Neuronal stem cell (in vitro differentiated cells): Measurements from ENCODE around the gene ROBO1.

Experiments used
- DNase-seq: peaks from one replicate; pipeline ENCODE4 v3.0.0-alpha.2; 2013; ENCODE audit warnings: low spot score
- H2AFZ ChIP-seq: one replicate; pipeline ENCODE4 v1.6.1; 2013; ENCODE audit warnings: mild to moderate bottlenecking, low read length, inconsistent platforms
- H2AK5ac ChIP-seq: 2 replicates; pipeline ENCODE4 v1.6.1; 2013; ENCODE audit warnings: low read depth, mild to moderate bottlenecking, inconsistent platforms, low read length, moderate library complexity, mixed read lengths
- H2BK120ac ChIP-seq: 2 replicates; pipeline ENCODE4 v1.6.1; 2013; ENCODE audit warnings: low read depth, mild to moderate bottlenecking, inconsistent platforms, low read length, moderate library complexity, mixed read lengths
- H2BK12ac ChIP-seq: one replicate; pipeline ENCODE4 v1.6.1; 2013; ENCODE audit warnings: low read length, inconsistent platforms
- H2BK15ac ChIP-seq: 2 replicates; pipeline ENCODE4 v1.6.1; 2013; ENCODE audit warnings: mild to moderate bottlenecking, low read length, inconsistent platforms, mixed read lengths
- H2BK5ac ChIP-seq: one replicate; pipeline ENCODE4 v1.6.1; 2013; ENCODE audit warnings: inconsistent platforms, mild to moderate bottlenecking, low read length, moderate library complexity
- H3K14ac ChIP-seq: one replicate; pipeline ENCODE4 v1.6.1; 2013; ENCODE audit warnings: low read length, inconsistent platforms
- H3K18ac ChIP-seq: 2 replicates; pipeline ENCODE4 v1.6.1; 2013; ENCODE audit warnings: low read length, inconsistent platforms
- H3K23ac ChIP-seq: 2 replicates; pipeline ENCODE4 v1.6.1; 2013; ENCODE audit warnings: low read depth, mild to moderate bottlenecking, mixed read lengths, low read length, inconsistent platforms; ENCODE audit not compliant: poor library complexity
- H3K27ac ChIP-seq: replicated peaks from 3 replicates; pipeline ENCODE4 v1.5.1; 2013; ENCODE audit warnings: low read length, inconsistent platforms
- H3K27me3 ChIP-seq, 3 experiments: 2 replicates each; pipeline ENCODE4 v1.6.1; 2013; ENCODE audit warnings: low read length in 3 of 3, mild to moderate bottlenecking in 2 of 3, inconsistent platforms in 1 of 3, low read depth in 1 of 3, mixed read lengths in 1 of 3, moderate library complexity in 1 of 3; ENCODE audit not compliant: control insufficient read depth in 3 of 3, insufficient read depth in 3 of 3
- H3K36me3 ChIP-seq, 2 donors: replicated peaks in 1 of 2; 2 replicates each; pipeline ENCODE4 v1.6.1; 2013; ENCODE audit warnings: low read length in 2 of 2; ENCODE audit not compliant: control insufficient read depth in 2 of 2, insufficient read depth in 2 of 2
- H3K4ac ChIP-seq: 2 replicates; pipeline ENCODE4 v1.6.1; 2013; ENCODE audit warnings: inconsistent platforms, mild to moderate bottlenecking, low read length, moderate library complexity
- H3K4me1 ChIP-seq, 2 donors: 1 replicate in 1 of 2; 2 replicates in 1 of 2; pipeline ENCODE4 v1.6.1; 2013; ENCODE audit warnings: low read length in 2 of 2, low read depth in 1 of 2; ENCODE audit not compliant: control insufficient read depth in 2 of 2, insufficient read depth in 1 of 2
- H3K4me2 ChIP-seq: one replicate; pipeline ENCODE4 v1.6.1; 2013; ENCODE audit warnings: mild to moderate bottlenecking, low read length, inconsistent platforms; ENCODE audit not compliant: insufficient read depth, poor library complexity, severe bottlenecking
- H3K4me3 ChIP-seq, 2 donors: 2 replicates each; pipeline ENCODE4 v1.5.1; 2013; ENCODE audit warnings: low read length in 2 of 2, mild to moderate bottlenecking in 2 of 2, inconsistent platforms in 1 of 2, moderate library complexity in 1 of 2
- H3K79me1 ChIP-seq: one replicate; pipeline ENCODE4 v1.6.1; 2013; ENCODE audit warnings: low read depth, mild to moderate bottlenecking, inconsistent platforms, low read length, moderate library complexity
- H3K9ac ChIP-seq: one replicate; pipeline ENCODE4 v1.6.1; 2013; ENCODE audit warnings: mild to moderate bottlenecking, low read depth, low read length, inconsistent platforms; ENCODE audit not compliant: poor library complexity
- H3K9me3 ChIP-seq, 2 donors: replicated peaks in 1 of 2; 2 replicates each; pipeline versions ENCODE3 to v1.6.1; 2013; ENCODE audit warnings: low read length in 2 of 2, mild to moderate bottlenecking in 2 of 2, inconsistent platforms in 1 of 2, low read depth in 1 of 2, mixed read lengths in 1 of 2, moderate library complexity in 1 of 2; ENCODE audit not compliant: control insufficient read depth in 2 of 2, insufficient read depth in 1 of 2
- H4K8ac ChIP-seq: one replicate; pipeline ENCODE4 v1.6.1; 2013; ENCODE audit warnings: low read depth, mild to moderate bottlenecking, inconsistent platforms, low read length, moderate library complexity
- H4K91ac ChIP-seq: one replicate; pipeline ENCODE4 v1.6.1; 2013; ENCODE audit warnings: low read length, low read depth, mild to moderate bottlenecking, inconsistent platforms; ENCODE audit not compliant: poor library complexity
- WGBS, 2 donors: extraction: QIAGEN DNeasy Blood & Tissue Kit; methylation state at CpG; one replicate each; pipeline ENCODE4 v1.1.7; 2013; ENCODE audit warnings: missing lambda C conversion rate in 2 of 2, mixed read lengths in 1 of 2; ENCODE audit not compliant: insufficient read length in 2 of 2, insufficient replicate concordance in 1 of 2; ENCODE audit errors: extremely low coverage in 2 of 2; 5-methylcytosine and 5-hydroxymethylcytosine counted together

Gene ROBO1

DNA sequence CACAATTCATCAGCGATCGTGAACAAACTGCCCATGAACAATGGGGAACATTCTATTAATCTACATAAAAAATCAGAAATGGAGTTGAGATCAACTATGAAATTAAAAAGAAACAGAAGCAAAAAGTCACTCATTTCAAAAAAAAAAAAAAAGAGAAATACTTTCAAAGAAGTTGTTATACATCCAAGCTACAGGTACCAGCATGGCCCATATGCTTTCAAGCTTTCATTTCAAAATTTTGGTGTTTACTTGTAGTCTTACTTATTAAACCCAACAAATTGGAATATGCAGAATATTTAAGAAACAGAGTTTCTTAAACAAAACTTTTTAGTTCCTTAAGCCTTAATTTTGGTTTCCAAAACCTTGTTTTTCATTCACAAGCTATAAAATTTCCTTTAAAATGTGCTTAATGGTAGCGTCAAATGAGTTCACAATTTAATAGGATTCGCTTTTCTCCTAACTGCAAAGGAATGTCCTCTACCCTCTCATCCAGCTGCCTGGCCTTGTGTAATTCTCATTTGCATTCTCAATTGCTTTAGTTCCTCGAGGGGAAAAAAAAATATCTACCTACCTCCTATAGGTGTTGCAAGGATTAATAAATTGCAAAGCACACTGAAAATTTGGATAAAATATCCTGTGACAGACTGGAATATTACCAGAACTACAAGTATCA is 565.2 kb downstream of the ROBO1 start:
- no peak overlapping the region for H2BK12ac ChIP-seq
- H2BK120ac ChIP-seq = no peak overlapping the region
- WGBS, 2 donors = no CpG with 5 or more reads among the region's 5 CpGs
- H3K4ac ChIP-seq = no peak overlapping the region
- DNase-seq = no peak
- no peak overlapping the region for H3K4me3 ChIP-seq
- H3K4me2 ChIP-seq = no peak overlapping the region
- no peak overlapping the region for H2AK5ac ChIP-seq
- no peak overlapping the region for H2BK15ac ChIP-seq
- no peak overlapping the region for H3K27ac ChIP-seq
- H3K14ac ChIP-seq = no peak overlapping the region
- H3K23ac ChIP-seq = no peak overlapping the region
- H4K8ac ChIP-seq = no peak overlapping the region
- H3K9ac ChIP-seq = no peak overlapping the region
- no peaks in the 10 kb centered on the region for H3K9me3 ChIP-seq
- H3K27me3 ChIP-seq = no peaks in the 10 kb centered on the region
- H2BK5ac ChIP-seq = no peak overlapping the region
- H4K91ac ChIP-seq = no peak overlapping the region
- peaks cover 1 to 9% of the 10 kb centered on the region in 2 donors for H3K4me1 ChIP-seq
- H3K18ac ChIP-seq = no peak overlapping the region
- no peaks in the 10 kb centered on the region for H3K36me3 ChIP-seq
- peak overlapping the region; percentile 21 for H2AFZ ChIP-seq
- H3K79me1 ChIP-seq = no peaks in the 10 kb centered on the region

- no peaks in the 10 kb centered on the region for H3K9me3 ChIP-seq
- H2BK5ac ChIP-seq = no peak overlapping the region
- H4K91ac ChIP-seq = no peak overlapping the region
- H3K23ac ChIP-seq = no peak overlapping the region
- H3K4me3 ChIP-seq = no peak overlapping the region
- H3K27ac ChIP-seq = no peak overlapping the region
- no peak overlapping the region for H2BK15ac ChIP-seq
- H3K4me2 ChIP-seq = no peak overlapping the region
- H2BK12ac ChIP-seq = no peak overlapping the region
- no CpG with 5 or more reads among the region's 1 CpG for WGBS, 2 donors
- H4K8ac ChIP-seq = no peak overlapping the region
- no peaks in the 10 kb centered on the region for H3K27me3 ChIP-seq
- no peak for DNase-seq
- H3K14ac ChIP-seq = no peak overlapping the region
- H3K18ac ChIP-seq = no peak overlapping the region
- H3K4ac ChIP-seq = no peak overlapping the region
- no peak overlapping the region for H3K9ac ChIP-seq
- H2BK120ac ChIP-seq = no peak overlapping the region
- H3K79me1 ChIP-seq = no peaks in the 10 kb centered on the region
- peaks cover 1 to 9% of the 10 kb centered on the region in 2 donors for H3K4me1 ChIP-seq
- no peaks in the 10 kb centered on the region for H3K36me3 ChIP-seq
- no peak overlapping the region for H2AFZ ChIP-seq
- no peak overlapping the region for H2AK5ac ChIP-seq
These were observed 567.3 kb downstream of the ROBO1 start for GRCh38 chr3:79200456-79200855.

DNA sequence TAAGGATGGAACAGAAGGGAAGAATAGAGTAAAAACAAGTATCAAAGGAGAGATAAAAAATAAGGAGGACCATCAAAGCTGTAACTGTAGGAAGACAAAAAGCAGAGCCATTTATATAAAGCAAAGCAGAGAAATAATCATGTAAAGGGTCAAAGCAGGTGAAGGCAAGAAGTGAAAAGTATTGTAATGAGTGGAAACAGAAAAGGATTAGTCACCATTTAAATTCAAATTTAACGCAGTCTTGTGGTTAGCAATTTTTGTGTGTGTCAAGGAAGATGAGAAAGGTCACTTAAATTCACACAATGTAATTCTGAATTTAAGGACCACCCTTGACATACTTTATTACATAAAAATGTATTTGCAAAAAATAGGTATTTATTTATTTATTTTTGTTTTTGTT is 567.8 kb downstream of the ROBO1 start:
- Histone ChIP-seq H3K36me3 (no peaks in the 10 kb centered on the region), H2AK5ac (no peak overlapping the region), H2BK5ac (no peak overlapping the region), H2BK12ac (no peak overlapping the region), H4K8ac (no peak overlapping the region), H3K4me1 (peaks cover 1 to 9% of the 10 kb centered on the region in 2 donors), H3K27ac (no peak overlapping the region), H2BK120ac (no peak overlapping the region), H3K23ac (no peak overlapping the region), H3K9ac (no peak overlapping the region), H3K4me2 (no peak overlapping the region), H3K4ac (no peak overlapping the region), H3K27me3 (no peaks in the 10 kb centered on the region), H3K9me3 (no peaks in the 10 kb centered on the region), H2BK15ac (no peak overlapping the region), H3K18ac (no peak overlapping the region), H2AFZ (no peak overlapping the region), H3K79me1 (no peaks in the 10 kb centered on the region), H3K14ac (no peak overlapping the region), H4K91ac (no peak overlapping the region), H3K4me3 (no peak overlapping the region)
- WGBS, 2 donors = no CpG with 5 or more reads among the region's 1 CpG
- no peak for DNase-seq

GRCh38 chr3:79187426-79187825 is 580.4 kb downstream of the ROBO1 start:
- H3K18ac ChIP-seq = no peak overlapping the region
- H2BK15ac ChIP-seq = no peak overlapping the region
- H3K23ac ChIP-seq = no peak overlapping the region
- no peaks in the 10 kb centered on the region for H3K79me1 ChIP-seq
- H3K14ac ChIP-seq = no peak overlapping the region
- H3K4me1 ChIP-seq = no peaks in the 10 kb centered on the region
- H3K36me3 ChIP-seq = no peaks in the 10 kb centered on the region
- H3K27me3 ChIP-seq = no peaks in the 10 kb centered on the region
- DNase-seq = no peak
- no peak overlapping the region for H2AFZ ChIP-seq
- H4K91ac ChIP-seq = no peak overlapping the region
- H3K9ac ChIP-seq = no peak overlapping the region
- no peak overlapping the region for H2AK5ac ChIP-seq
- H2BK12ac ChIP-seq = no peak overlapping the region
- H2BK5ac ChIP-seq = no peak overlapping the region
- no CpG with 5 or more reads among the region's 5 CpGs for whole genome bisulfite sequencing, 2 donors
- H4K8ac ChIP-seq = no peak overlapping the region
- H3K4me2 ChIP-seq = no peak overlapping the region
- no peak overlapping the region for H3K27ac ChIP-seq
- no peaks in the 10 kb centered on the region for H3K9me3 ChIP-seq
- H3K4ac ChIP-seq = no peak overlapping the region
- H2BK120ac ChIP-seq = no peak overlapping the region
- no peak overlapping the region for H3K4me3 ChIP-seq
